Left hindlimb (tissue), 1 donor: Measurements from ENCODE around the gene MCC.

ENCODE experiments used
- DNase-seq: peaks from one replicate; pipeline ENCODE4 v3.0.0-alpha.2; 2018

Gene MCC

GRCh38 chr5:113002423-113002822 lies 485.8 kb downstream of the MCC start:
- no peak for DNase-seq

DNA sequence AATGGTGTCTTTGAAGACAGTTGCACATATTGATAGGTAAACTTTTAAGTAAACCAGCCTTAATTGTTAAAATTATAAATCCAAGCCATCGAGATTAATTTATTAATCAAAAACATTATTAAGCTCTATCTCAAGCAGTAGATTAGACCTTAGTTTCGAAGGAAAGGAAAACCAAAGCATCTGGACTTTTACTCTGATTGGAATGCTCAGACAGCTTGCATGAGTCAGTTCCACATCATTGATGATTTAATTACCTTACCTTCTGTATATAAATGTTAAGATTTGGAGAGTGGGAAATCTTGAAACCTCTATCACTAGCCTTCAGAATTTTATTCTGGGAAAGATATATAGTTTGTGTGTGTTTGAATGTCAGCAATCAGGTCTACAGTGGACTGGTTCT lies 487.8 kb downstream of the MCC start:
- DNase-seq = no peak

DNA sequence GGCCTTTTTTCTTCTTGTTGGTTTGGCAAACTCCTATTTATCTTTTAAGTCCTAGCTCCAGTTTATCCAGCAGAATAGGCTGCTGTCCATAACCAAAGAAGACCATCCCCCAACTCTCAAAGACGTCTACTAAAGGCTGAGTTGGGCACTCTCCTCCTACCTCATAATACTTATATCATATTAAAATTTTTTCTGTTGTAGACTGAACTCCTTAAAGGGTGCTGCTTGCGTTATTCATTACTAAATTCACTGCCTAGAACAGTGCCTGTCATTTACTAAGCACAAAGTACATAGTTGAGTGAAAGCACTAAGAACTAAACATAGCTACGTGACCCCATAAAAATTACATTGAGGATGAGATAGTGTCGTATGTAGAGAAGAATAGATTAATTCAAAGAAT lies 490.0 kb downstream of the MCC start:
- no peak for DNase-seq

- DNase-seq = no peak
Observed at GRCh38 chr5:112996830-112997374, 491.4 kb downstream of the MCC start.

- DNase-seq = peak; percentile 72
Observed at GRCh38 chr5:112995764-112996618, 492.3 kb downstream of the MCC start.

GRCh38 chr5:112986224-112986623 lies 502.0 kb downstream of the MCC start:
- no peak for DNase-seq

DNA sequence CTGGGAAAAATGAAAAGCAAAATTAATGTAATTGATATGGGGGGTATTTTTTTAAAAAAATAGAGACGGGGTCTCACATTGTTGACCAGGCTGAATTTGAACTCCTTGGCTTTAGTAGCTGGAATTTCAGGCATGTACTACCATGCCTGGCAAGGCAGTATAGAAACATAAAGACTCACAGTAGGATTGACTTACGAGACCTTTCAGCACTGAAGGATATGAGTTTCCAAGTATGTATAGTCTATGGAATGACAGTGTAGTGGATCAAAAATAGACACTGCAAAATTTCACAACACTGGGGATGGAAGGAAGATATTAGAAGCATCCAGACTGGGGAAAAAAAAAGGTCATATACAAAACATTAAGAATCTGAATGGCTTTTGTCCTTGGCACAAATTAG lies 504.9 kb downstream of the MCC start:
- no peak for DNase-seq

GRCh38 chr5:112979723-112980122 lies 508.5 kb downstream of the MCC start:
- DNase-seq = no peak

DNA sequence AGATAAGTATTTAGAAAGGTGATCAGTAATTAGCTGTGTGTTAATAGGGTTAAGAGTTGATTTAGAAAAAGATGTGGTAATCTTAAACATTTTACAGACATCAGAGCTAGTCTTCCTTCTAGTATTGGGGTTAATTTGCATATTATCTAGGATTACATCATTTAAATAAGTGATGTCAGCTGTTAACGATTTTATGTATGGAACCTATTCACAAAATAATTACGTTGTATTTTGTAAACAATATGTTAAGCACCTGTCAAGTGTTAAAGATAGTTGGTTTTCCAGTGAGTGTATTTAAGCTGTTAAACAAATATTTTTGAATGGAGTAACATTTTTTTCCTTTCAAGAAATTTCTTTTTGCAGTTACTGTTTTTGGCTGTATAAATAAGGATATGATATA lies 509.4 kb downstream of the MCC start:
- DNase-seq = no peak

GRCh38 chr5:112977440-112977861 lies 510.8 kb downstream of the MCC start:
- no peak for DNase-seq

GRCh38 chr5:112976432-112977309 lies 511.6 kb downstream of the MCC start, which contains the start of gene DCP2:
TSS of gene DCP2 (plus strand) at chr5:112976798. CDS start at chr5:112976934, 136 bp downstream.
- peak; percentile 97 for DNase-seq

DNA sequence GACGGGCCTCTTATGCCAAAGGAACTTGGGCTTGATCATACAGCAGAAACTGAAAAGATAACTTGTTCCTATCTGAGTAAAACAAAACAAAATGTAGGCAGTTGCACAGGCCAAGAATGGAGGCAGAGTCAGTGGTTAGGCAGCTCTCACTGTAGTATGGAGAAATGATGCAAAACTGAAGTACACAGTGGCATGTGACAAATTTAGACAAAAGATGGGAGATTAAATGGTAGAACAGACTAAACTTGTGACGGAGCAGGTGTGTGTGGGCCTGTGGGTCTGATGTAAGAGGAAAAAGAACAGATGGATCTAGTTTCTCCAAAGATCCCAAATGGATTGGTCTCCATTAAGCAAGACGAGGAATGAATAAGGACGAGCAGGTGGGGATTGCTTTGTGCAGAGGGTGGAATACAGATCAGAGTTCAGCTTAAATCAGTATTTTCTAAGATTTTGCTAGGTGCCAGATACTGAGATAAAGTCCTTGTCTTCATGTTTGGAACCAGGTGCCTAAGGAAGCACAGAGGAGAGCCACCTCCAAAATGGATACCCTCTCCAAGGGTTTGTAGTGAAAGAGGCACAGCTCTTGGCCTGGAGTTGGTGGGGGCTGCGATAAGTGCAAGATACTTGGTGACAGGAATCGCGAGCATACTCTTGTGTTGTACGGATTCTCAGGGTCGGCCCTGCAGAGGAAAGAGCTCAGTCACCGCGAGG lies 512.4 kb downstream of the MCC start:
- DNase-seq = no peak

DNA sequence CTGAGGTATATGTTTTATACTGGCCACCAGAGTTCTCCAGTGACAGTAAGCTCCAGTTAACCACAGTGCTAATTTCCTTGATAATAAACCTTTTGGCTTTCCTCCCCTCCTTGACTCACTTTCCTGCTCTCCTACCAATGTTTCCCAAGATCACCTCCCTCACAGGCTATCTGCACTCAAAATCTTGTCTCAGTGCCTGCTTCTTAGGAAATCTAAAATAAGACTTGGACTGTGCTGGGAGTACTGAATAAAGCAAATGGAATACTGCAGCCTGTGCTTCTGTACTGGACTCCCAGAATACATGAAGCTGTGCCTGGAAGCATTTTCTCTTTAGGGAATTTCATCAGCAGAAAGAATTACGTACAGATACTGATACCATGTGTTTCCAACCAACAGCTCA lies 513.4 kb downstream of the MCC start:
- no peak for DNase-seq

- no peak for DNase-seq
Observed at GRCh38 chr5:112973904-112974303, 514.3 kb downstream of the MCC start.

DNA sequence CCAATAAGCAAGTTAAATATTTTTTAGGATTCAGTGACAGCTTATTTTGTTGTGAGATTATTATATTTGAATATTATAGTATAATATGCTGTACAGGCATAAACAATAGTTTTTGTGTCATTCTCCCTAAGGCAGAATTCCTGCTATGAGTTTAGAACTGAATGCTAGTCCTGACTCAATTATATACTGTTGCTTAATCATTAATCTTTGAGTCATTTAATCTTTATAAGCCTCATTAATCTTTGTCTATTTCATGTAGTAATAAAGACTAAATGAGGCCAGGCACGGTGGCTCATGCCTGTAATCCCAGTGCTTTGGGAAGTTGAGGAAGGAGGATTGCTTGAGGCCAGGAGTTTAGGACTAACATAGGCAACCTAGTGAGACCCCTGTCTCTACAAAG lies 515.2 kb downstream of the MCC start:
- DNase-seq = no peak
